ENCODE data around the gene SDR42E2.

DNA sequence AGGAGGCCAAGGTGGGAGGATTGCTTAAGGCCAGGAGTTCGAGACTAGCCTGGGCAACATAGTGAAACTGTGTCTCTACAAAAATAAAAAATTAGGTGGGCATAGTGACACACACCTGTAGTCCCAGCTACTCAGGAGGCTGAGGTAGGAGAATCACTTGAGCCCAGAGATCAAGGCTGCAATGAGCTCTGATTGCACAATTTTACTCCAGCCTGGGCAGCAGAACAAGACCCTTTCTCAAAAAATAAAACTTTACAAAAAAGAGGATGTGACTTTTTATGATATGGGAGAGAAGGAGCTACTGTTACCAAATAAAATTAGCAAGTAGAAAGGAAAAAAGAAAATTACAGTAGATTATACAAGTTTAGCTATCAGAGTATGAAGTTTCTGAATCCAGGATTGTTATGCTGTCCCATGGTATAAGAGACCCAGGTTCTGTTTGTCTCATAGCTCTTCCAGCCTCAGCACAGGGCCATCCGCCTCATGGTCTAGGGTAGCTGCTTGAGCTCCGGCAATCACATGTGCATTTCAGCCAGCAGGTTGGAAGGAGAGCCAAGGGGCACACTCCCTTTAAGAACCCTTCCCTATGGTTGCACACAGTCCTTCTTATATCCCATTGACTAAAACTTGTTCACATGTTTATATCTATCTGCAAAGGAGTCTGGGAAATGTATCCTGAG is 57.2 kb downstream of the SDR42E2 start:
- TF ChIP-seq POLR2A (IDR thresholded peaks at IDR 0.05) (no peak), POLR2AphosphoS5 (IDR thresholded peaks at IDR 0.05; ENCODE audit: insufficient read depth in 1 of 2, low read depth in 1 of 2) (no peak)
- TF ChIP-seq, protein P1, sequence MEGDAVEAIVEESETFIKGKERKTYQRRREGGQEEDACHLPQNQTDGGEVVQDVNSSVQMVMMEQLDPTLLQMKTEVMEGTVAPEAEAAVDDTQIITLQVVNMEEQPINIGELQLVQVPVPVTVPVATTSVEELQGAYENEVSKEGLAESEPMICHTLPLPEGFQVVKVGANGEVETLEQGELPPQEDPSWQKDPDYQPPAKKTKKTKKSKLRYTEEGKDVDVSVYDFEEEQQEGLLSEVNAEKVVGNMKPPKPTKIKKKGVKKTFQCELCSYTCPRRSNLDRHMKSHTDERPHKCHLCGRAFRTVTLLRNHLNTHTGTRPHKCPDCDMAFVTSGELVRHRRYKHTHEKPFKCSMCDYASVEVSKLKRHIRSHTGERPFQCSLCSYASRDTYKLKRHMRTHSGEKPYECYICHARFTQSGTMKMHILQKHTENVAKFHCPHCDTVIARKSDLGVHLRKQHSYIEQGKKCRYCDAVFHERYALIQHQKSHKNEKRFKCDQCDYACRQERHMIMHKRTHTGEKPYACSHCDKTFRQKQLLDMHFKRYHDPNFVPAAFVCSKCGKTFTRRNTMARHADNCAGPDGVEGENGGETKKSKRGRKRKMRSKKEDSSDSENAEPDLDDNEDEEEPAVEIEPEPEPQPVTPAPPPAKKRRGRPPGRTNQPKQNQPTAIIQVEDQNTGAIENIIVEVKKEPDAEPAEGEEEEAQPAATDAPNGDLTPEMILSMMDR (IDR thresholded peaks at IDR 0.05), result no peak

Data from vagina (tissue), 2 donors.